Glomerular endothelial cell (primary cell): Measurements from ENCODE around the gene SELENOP. TPM values are rescaled to one million over a fixed set of nuclear protein-coding genes. Genes with fewer than 3 reads are reported as not detected.

Source experiments
- DNase-seq: peaks from one replicate; pipeline ENCODE4 v3.0.0-alpha.2; 2011; ENCODE audit warnings: low read depth, low spot score; ENCODE audit errors: extremely low read depth
- total RNA-seq: library from RNA; depleted of rRNA; stranded (reverse); fragments of >200 nt; gene quantifications from 2 replicates; pipeline ENCODE4 v1.2.3, GENCODE V29; 2015

Gene SELENOP
- total RNA-seq, 1 donor from 2014 or later: 36.2 TPM

DNA sequence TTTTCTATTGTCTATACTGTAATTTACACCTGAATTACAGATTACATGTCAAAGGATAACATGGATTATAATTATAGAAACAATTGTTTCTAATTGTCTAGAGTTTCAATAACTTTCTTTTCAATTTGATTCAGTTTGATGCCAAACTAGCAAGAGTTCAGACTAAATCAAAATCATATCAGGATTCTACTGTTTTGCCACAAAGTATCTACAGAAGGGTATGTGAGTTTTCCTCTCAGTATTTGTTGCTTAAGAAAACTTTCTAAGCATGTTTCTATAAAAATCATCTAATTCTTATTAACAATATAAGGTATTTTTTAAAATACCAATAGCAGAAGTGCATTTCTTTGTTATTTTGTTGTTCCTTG, 12.5 kb downstream of the SELENOP start:
- DNase-seq: no peak

DNA sequence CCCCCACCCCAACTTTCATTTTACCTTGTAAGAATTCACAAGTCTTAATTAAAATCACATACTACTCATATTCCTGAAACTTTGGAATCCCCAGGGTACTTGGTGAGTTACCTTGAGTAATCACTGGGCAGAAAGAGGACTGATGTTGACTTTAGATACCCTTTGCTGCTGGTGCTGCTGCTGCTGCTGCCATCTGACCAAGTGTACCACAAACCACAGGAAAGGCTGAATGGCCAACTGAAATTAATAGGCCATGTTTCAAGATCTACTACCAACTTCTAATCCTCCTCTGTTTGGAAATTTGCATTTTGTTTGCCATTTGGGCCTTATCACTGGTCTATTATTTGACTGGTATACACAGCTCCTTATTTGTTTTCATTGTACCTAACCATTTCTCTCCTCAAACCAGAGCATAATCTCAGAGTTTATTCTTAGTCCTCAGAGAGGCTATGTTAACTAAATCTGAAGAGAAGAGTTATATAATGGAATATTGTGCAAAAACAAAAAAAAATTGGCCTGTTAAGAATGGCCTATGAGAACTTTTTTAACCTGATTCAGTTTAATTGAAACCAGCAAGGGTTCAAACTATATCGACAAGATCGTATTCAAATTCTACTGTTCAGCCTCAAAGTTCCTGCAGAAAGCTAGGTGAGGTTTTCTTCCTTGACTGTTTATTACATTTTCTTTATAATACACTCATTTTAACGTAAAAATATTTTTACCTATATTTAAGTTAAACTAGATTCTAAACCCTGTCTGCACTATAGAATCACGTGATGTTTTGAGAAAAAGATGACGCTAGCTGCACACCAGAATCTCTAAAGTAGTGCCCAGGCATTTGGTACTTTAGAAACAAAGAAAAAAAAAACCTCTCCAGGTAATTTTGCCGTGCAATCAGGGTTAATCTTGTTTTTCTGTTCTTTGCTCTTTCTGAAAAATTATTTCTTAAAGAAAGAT, 13.1 kb downstream of the SELENOP start:
- DNase-seq: no peak

- DNase-seq: no peak
Measured at GRCh38 chr5:42791151-42791550, 20.5 kb downstream of the SELENOP start.

GRCh38 chr5:42787845-42788244, 23.8 kb downstream of the SELENOP start:
- no peak for DNase-seq

DNA sequence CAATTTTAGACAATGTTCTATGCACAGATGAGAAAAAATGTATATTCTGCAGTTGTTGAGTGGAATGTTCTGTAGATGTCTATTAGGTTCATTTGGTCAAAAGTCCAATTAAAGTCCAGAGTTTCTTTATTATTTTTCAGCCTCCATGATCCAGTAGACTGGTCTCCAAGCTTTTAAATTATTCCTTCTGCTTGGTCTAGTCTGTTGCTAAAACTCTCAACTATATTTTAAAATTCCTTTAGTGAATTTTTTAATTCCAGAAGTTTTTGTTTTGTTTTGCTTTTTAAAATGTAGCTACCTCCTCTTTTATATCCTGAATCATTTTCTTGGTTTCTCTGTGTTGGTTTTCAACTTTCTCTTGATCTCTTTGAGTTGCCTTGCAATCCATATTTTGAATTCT, 24.6 kb downstream of the SELENOP start:
- no peak for DNase-seq

DNA sequence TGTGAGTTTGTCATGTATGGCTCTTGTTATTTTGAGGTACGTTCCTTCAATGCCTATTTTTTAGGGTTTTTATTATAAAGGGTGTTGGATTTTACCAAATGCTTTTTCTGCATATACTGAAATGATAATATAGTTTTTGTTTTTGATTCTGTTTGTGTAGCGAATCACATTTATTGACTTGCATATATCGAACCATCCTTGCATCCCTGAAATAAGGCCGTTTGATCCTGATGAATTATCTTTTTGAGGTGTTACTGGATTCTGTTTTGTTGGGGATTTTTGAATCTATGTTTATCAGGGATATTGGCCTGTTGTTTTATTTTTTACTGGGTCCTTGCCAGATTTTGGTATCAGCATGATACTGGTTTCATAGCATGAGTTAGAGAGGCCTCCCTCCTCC, 25.9 kb downstream of the SELENOP start:
- DNase-seq: no peak

DNA sequence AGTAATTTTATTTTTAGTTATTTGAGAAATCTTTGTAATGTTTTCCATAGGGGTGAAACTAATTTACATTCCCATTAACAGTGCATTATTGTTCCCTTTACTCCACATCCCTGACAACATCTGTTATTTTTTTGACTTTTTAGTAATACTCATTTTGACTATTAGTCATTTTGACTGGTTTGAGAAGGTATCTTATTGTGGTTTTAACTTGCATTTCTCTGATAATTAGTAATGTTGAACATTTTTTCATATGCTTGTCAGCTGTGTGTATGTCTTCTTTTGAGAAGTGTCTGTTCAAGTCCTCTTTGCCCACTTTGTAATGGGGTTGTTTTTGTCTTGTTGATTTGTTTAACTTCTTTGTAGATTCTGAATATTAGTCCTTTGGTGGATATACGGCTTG, 27.6 kb downstream of the SELENOP start:
- DNase-seq: no peak

- DNase-seq: no peak
Measured at GRCh38 chr5:42781584-42781983, 30.1 kb downstream of the SELENOP start.

- DNase-seq: no peak
Measured at GRCh38 chr5:42779083-42779482, 32.6 kb downstream of the SELENOP start.

GRCh38 chr5:42772265-42772993, 39.3 kb downstream of the SELENOP start:
- DNase-seq: no peak

- no peak for DNase-seq
Measured at GRCh38 chr5:42770003-42770402, 41.7 kb downstream of the SELENOP start.

GRCh38 chr5:42768106-42768504, 43.6 kb downstream of the SELENOP start:
- no peak for DNase-seq

- no peak for DNase-seq
Measured at GRCh38 chr5:42767491-42768105, 44.1 kb downstream of the SELENOP start.

DNA sequence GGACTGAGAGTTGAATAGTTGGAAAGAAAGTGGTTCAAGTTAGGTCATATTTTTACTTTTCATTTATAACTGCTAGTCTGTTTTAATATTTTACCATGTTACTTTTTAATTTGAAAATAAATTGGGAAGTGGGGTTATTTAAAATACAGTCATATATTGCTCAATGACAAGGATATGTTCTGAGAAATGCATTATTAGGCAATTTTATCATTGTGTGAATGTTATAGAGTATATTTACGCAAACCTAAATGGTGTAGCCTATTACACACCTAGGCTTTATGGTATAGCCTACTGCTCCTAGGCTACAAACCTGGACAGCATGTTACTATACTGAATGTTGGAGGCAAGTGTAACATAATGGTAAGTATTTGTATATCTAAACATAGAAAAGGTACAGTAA, 49.9 kb downstream of the SELENOP start:
- DNase-seq: no peak

GRCh38 chr5:42760426-42760825, 51.3 kb downstream of the SELENOP start:
- no peak for DNase-seq

DNA sequence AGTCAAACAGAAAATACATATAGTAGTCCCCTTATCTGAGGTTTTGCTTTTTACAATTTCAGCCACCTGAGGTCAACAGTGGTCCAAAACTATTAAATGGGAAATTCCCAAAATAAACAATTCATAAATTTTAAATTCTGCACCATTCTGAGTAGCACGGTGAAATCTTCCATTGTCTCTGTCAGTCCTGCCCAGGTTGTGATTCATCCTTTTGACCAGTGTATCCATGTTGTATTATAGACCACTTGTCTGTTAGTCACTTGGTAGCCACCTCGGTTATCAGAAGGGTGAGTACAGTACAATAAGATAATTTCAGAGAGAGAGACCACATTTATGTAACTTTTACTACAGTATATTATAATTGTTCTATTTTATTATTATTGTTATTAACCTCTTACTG, 52.2 kb downstream of the SELENOP start:
- DNase-seq: no peak

GRCh38 chr5:42756606-42757601, 54.8 kb downstream of the SELENOP start, which contains the start of gene CCDC152:
TSS of gene CCDC152 (plus strand) at chr5:42756818. CDS start at chr5:42759122, 2,304 bp downstream.
- DNase-seq: no peak

DNA sequence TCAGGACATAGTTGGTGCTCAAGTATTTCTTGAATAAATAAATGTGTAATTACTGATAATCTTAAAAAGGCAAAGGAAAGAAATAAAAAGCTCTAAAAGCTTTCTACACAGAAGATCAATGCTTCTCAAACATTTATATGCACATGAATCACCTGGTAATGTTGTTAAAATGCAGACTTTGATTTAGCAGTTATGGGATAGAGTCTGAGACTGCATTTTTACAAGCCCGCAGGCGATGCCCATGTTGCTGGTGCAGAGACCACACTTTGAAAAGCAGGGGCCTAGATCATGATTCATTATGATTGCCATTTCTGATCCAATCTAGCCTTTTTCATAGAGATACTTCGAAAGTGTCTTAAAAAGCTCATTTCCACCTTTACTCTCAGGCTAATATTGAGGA, 58.6 kb downstream of the SELENOP start:
- DNase-seq: no peak

DNA sequence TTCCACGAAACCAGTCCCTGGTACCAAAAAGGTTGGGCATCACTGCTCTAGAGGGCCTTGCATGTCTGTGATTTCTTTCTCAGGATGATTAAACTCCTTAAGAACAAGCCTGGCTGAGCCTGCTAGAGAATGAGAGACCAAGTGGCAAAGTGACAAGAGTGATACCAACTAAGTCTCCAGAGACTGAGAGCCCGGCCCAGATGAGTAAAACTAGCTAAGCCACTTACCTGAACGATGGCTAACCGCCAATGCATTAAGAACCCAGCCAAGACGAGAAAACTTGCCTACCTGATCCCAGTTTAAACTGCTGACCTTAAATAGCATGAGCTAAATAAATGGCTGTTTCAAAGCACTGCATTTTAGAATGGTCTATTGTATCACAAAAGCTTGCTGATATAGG, 60.6 kb downstream of the SELENOP start:
- no peak for DNase-seq

- DNase-seq: no peak
Measured at GRCh38 chr5:42750507-42750906, 61.2 kb downstream of the SELENOP start.
